Neural cell (in vitro differentiated cells): Measurements from ENCODE around the gene DMBT1. TPM values are rescaled to one million over a fixed set of nuclear protein-coding genes. Genes with fewer than 3 reads are reported as not detected.

Source experiments
- H2AFZ ChIP-seq: fragments of 200-600, 300-800 bp; sonication (generic), shearing (Covaris generic); 2 replicates; pipeline ENCODE4 v1.6.0; 2014; ENCODE audit warnings: low read depth, mild to moderate bottlenecking, antibody characterized with exemption, low read length, moderate library complexity
- H3F3A ChIP-seq: fragments of 200-600 bp; shearing (Covaris generic); 2 replicates; pipeline ENCODE4 v1.6.1; 2016; ENCODE audit warnings: mild to moderate bottlenecking, moderate library complexity, mixed read lengths, antibody characterized with exemption, low read length; ENCODE audit not compliant: insufficient read depth, poor library complexity, severe bottlenecking
- H3K27ac ChIP-seq: fragments of 200-600, 300-800 bp; sonication (generic), shearing (Covaris generic); 2 replicates; pipeline ENCODE4 v1.5.1; 2014; ENCODE audit warnings: mild to moderate bottlenecking, low read length, moderate library complexity
- H3K27me3 ChIP-seq: fragments of 300-800, 200-600 bp; sonication (generic), shearing (Covaris generic); 2 replicates; pipeline ENCODE4 v1.6.0; 2014; ENCODE audit warnings: mild to moderate bottlenecking, low read depth, low read length, moderate library complexity; ENCODE audit not compliant: insufficient read depth
- H3K36me3 ChIP-seq: fragments of 300-800, 200-600 bp; sonication (generic), shearing (Covaris generic); 2 replicates; pipeline ENCODE4 v1.5.1; 2014; ENCODE audit warnings: mild to moderate bottlenecking, antibody characterized with exemption, low read length, moderate library complexity; ENCODE audit not compliant: insufficient read depth
- H3K4me2 ChIP-seq: fragments of 300-800, 200-600 bp; sonication (generic), shearing (Covaris generic); 2 replicates; pipeline ENCODE4 v1.6.0; 2014; ENCODE audit warnings: mild to moderate bottlenecking, low read length
- H3K4me3 ChIP-seq: fragments of 300-800, 200-600 bp; sonication (generic), shearing (Covaris generic); 2 replicates; pipeline ENCODE4 v1.5.1; 2014; ENCODE audit warnings: mild to moderate bottlenecking, low read length, moderate library complexity
- H3K79me2 ChIP-seq: fragments of 200-600 bp; shearing (Covaris generic); replicated peaks from 2 replicates; pipeline ENCODE4 v1.6.0; 2014; ENCODE audit warnings: mild to moderate bottlenecking, low read length, moderate library complexity; ENCODE audit not compliant: insufficient read depth
- H3K9ac ChIP-seq: fragments of 300-800, 200-600 bp; sonication (generic), shearing (Covaris generic); 2 replicates; pipeline ENCODE4 v1.6.1; 2016; ENCODE audit warnings: mild to moderate bottlenecking, low read length, mixed read lengths
- H3K9me2 ChIP-seq: fragments of 200-600 bp; shearing (Covaris generic); 2 replicates; pipeline ENCODE4 v1.6.1; 2016; ENCODE audit warnings: mild to moderate bottlenecking, low read length, mixed read lengths; ENCODE audit not compliant: insufficient read depth
- H3K9me3 ChIP-seq: fragments of 200-600, 300-800 bp; sonication (generic), shearing (Covaris generic); 2 replicates; pipeline ENCODE4 v1.6.1; 2016; ENCODE audit warnings: mild to moderate bottlenecking, mixed run types, low read length, moderate library complexity, mixed read lengths
- H4K20me1 ChIP-seq: fragments of 200-600 bp; shearing (Covaris generic); 2 replicates; pipeline ENCODE4 v1.6.1; 2016; ENCODE audit warnings: mild to moderate bottlenecking, mixed run types; ENCODE audit not compliant: insufficient read depth
- CTCF ChIP-seq: fragments of 450-650 bp; IDR thresholded peaks from 2 replicates; pipeline ENCODE4 v1.5.1; 2014; ENCODE audit warnings: antibody characterized with exemption, mild to moderate bottlenecking, moderate library complexity; ENCODE audit not compliant: poor library complexity, severe bottlenecking
- EP300 ChIP-seq: fragments of 450-650 bp; conservative IDR thresholded peaks from 2 replicates; pipeline ENCODE4 v1.6.1; 2014; ENCODE audit warnings: antibody characterized with exemption, mild to moderate bottlenecking, moderate library complexity; ENCODE audit not compliant: poor library complexity, severe bottlenecking
- EZH2 ChIP-seq: fragments of 200-600, 300-800 bp; shearing (Covaris generic), sonication (generic); IDR thresholded peaks from 2 replicates; pipeline ENCODE4 v1.6.1; 2014; ENCODE audit warnings: antibody characterized with exemption, low read length, borderline replicate concordance, mild to moderate bottlenecking; ENCODE audit not compliant: insufficient read depth, poor library complexity, severe bottlenecking
- MXI1 ChIP-seq: fragments of 450-650 bp; conservative IDR thresholded peaks from 2 replicates; pipeline ENCODE4 v1.6.1; 2014; ENCODE audit warnings: antibody characterized with exemption, mild to moderate bottlenecking; ENCODE audit not compliant: poor library complexity, severe bottlenecking
- POLR2AphosphoS5 ChIP-seq: IDR thresholded peaks from 2 replicates; pipeline ENCODE4 v1.6.1; 2012
- RAD21 ChIP-seq: fragments of 450-650 bp; conservative IDR thresholded peaks from 2 replicates; pipeline ENCODE4 v1.6.1; 2014; ENCODE audit warnings: antibody characterized with exemption, mild to moderate bottlenecking, moderate library complexity
- REST ChIP-seq: IDR thresholded peaks from 2 replicates; pipeline ENCODE4 v1.6.1; 2012; ENCODE audit warnings: borderline replicate concordance
- SMC3 ChIP-seq: fragments of 450-650 bp; conservative IDR thresholded peaks from 2 replicates; pipeline ENCODE4 v1.6.1; 2014; ENCODE audit warnings: antibody characterized with exemption, mild to moderate bottlenecking, moderate library complexity; ENCODE audit not compliant: poor library complexity
- TAF1 ChIP-seq: IDR thresholded peaks from 2 replicates; pipeline ENCODE4 v1.6.1; 2012; ENCODE audit warnings: low read depth
- polyA plus RNA-seq: library from polyadenylated mRNA; depleted of rRNA; stranded (reverse); fragments of >200 nt; gene quantifications from 2 replicates; pipeline ENCODE4 v1.2.3, GENCODE V29; 2014

The DMBT1 gene
- polyA plus RNA-seq, 1 donor from 2014 or later = not detected

GRCh38 chr10:122672655-122673054 lies 112.1 kb downstream of the DMBT1 start:
- Histone ChIP-seq H3K4me2 (no peak overlapping the region), H3K9me2 (no peaks in the 10 kb centered on the region), H3K9ac (no peak overlapping the region), H3K79me2 (no peaks in the 10 kb centered on the region), H4K20me1 (no peaks in the 10 kb centered on the region), H3K27me3 (no peaks in the 10 kb centered on the region), H3K27ac (no peak overlapping the region), H3K4me3 (no peak overlapping the region), H3K9me3 (no peaks in the 10 kb centered on the region), H3F3A (no peaks in the 10 kb centered on the region), H2AFZ (no peak overlapping the region), H3K36me3 (no peaks in the 10 kb centered on the region)
- TF ChIP-seq REST (no peak), EZH2 (no peak), CTCF (no peak), MXI1 (no peak), TAF1 (no peak), EP300 (no peak), SMC3 (no peak), POLR2AphosphoS5 (no peak), RAD21 (no peak)

DNA sequence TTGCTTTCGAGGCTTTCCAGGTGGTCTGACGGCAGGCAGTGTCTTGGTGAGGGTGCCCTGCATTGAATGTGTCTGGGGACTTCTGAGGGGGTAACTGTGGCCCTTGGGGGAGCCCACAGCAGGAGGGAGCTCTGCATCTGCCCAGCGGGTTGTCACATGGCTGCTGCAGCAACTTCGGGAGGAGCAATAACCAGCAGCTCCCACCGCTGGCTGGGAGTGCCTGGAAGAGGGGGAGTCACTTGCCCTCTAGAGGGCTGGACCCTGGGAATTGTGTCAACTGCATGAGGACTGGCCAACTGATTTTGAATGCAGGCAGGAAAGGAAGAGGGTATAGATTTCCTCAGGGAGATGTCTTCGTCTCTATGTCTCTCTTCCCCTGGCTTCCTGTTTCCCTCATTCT lies 112.7 kb downstream of the DMBT1 start:
- Histone ChIP-seq H3K36me3 (no peaks in the 10 kb centered on the region), H3K4me2 (no peak overlapping the region), H3K79me2 (no peaks in the 10 kb centered on the region), H3K27ac (no peak overlapping the region), H3K27me3 (no peaks in the 10 kb centered on the region), H3K9ac (no peak overlapping the region), H3F3A (no peaks in the 10 kb centered on the region), H2AFZ (no peak overlapping the region), H4K20me1 (no peaks in the 10 kb centered on the region), H3K4me3 (no peak overlapping the region), H3K9me2 (no peaks in the 10 kb centered on the region), H3K9me3 (no peaks in the 10 kb centered on the region)
- TF ChIP-seq SMC3 = no peak

- no peaks in the 10 kb centered on the region for H3K79me2 ChIP-seq
- TF ChIP-seq MXI1 (no peak), EZH2 (no peak), TAF1 (no peak), POLR2AphosphoS5 (no peak), EP300 (no peak), CTCF (no peak), SMC3 (no peak), RAD21 (no peak), REST (no peak)
- no peaks in the 10 kb centered on the region for H3K9me2 ChIP-seq
- no peak overlapping the region for H3K9ac ChIP-seq
- no peak overlapping the region for H3K4me3 ChIP-seq
- no peaks in the 10 kb centered on the region for H3K9me3 ChIP-seq
- H3K27ac ChIP-seq = no peak overlapping the region
- H4K20me1 ChIP-seq = no peaks in the 10 kb centered on the region
- H3K36me3 ChIP-seq = no peaks in the 10 kb centered on the region
- no peak overlapping the region for H3K4me2 ChIP-seq
- no peaks in the 10 kb centered on the region for H3K27me3 ChIP-seq
- H3F3A ChIP-seq = no peaks in the 10 kb centered on the region
- no peak overlapping the region for H2AFZ ChIP-seq
These were observed 113.2 kb downstream of the DMBT1 start for GRCh38 chr10:122673731-122674130.
